Measurements from ENCODE around the gene STAU1.
A peak's percentile ranks its signal among the peaks of the same experiment; 100 is the strongest.
"Not testable (repeated sequence)": the region's sequence is repeated elsewhere in the genome, so short reads cannot be mapped to it uniquely, and the experiment has no call there.

The STAU1 gene

GRCh38 chr20:49203746-49204145, 15.6 kb upstream of the STAU1 start:
- DNase-seq (ENCODE audit: low read depth in 2 of 2), result no peak

GRCh38 chr20:49203011-49203410, 14.9 kb upstream of the STAU1 start:
- no peak for DNase-seq (ENCODE audit: low read depth in 2 of 2)

GRCh38 chr20:49199729-49200293, 11.7 kb upstream of the STAU1 start:
- no peak for DNase-seq (ENCODE audit: low read depth in 2 of 2)

- not testable (repeated sequence) for DNase-seq (ENCODE audit: low read depth in 2 of 2)
Observed at GRCh38 chr20:49192944-49193518, 4.9 kb upstream of the STAU1 start.

GRCh38 chr20:49187330-49187850, 744 bp downstream of the STAU1 start:
- DNase-seq (ENCODE audit: low read depth in 2 of 2), result no peak

GRCh38 chr20:49186535-49187329, 1.4 kb downstream of the STAU1 start:
- peak; percentile 47 to 63 for DNase-seq (ENCODE audit: low read depth in 2 of 2)

GRCh38 chr20:49185071-49185761, 2.9 kb downstream of the STAU1 start:
- no peak for DNase-seq (ENCODE audit: low read depth in 2 of 2)

- DNase-seq (ENCODE audit: low read depth in 2 of 2), result no peak
Observed at GRCh38 chr20:49184691-49185070, 3.5 kb downstream of the STAU1 start.

- DNase-seq (ENCODE audit: low read depth in 2 of 2), result not testable (repeated sequence)
Observed at GRCh38 chr20:49184084-49184501, 4.0 kb downstream of the STAU1 start.

GRCh38 chr20:49183444-49183843, 4.7 kb downstream of the STAU1 start:
- DNase-seq (ENCODE audit: low read depth in 2 of 2), result no peak

GRCh38 chr20:49181265-49181877, 6.8 kb downstream of the STAU1 start:
- no peak for DNase-seq (ENCODE audit: low read depth in 2 of 2)

GRCh38 chr20:49179368-49180277, 8.5 kb downstream of the STAU1 start:
- DNase-seq (ENCODE audit: low read depth in 2 of 2), result no peak

GRCh38 chr20:49174183-49174582, 14.0 kb downstream of the STAU1 start:
- DNase-seq (ENCODE audit: low read depth in 2 of 2), result no peak

- no peak for DNase-seq (ENCODE audit: low read depth in 2 of 2)
Observed at GRCh38 chr20:49172413-49172812, 15.7 kb downstream of the STAU1 start.

GRCh38 chr20:49171909-49172308, 16.2 kb downstream of the STAU1 start:
- no peak for DNase-seq (ENCODE audit: low read depth in 2 of 2)

- DNase-seq (ENCODE audit: low read depth in 2 of 2), result no peak
Observed at GRCh38 chr20:49170714-49171113, 17.4 kb downstream of the STAU1 start.

- no peak for DNase-seq (ENCODE audit: low read depth in 2 of 2)
Observed at GRCh38 chr20:49169547-49169946, 18.6 kb downstream of the STAU1 start.

GRCh38 chr20:49168864-49169263, 19.3 kb downstream of the STAU1 start:
- not testable (repeated sequence) for DNase-seq (ENCODE audit: low read depth in 2 of 2)

- DNase-seq (ENCODE audit: low read depth in 2 of 2), result no peak
Observed at GRCh38 chr20:49167811-49168507, 20.2 kb downstream of the STAU1 start.

Measured in stimulated activated CD4-positive, alpha-beta T cell treated with anti-CD3 and anti-CD28 coated beads, Interleukin-15, amount 100 ng/mL, for 48 hours (primary cell).